Transverse colon (tissue), 4 donors: Measurements from ENCODE around the gene ZKSCAN8. TPM values are rescaled to one million over a fixed set of nuclear protein-coding genes. Genes with fewer than 3 reads are reported as not detected.
A peak's percentile ranks its signal among the peaks of the same experiment; 100 is the strongest.

Experiments
- DNase-seq: peaks from one replicate; pipeline ENCODE4 v3.0.0-alpha.2; 2019
- H3K27ac ChIP-seq, 4 donors: fragments of 200-600 bp; sonication (generic); 2 replicates each; pipeline ENCODE4 v1.5.1; 2016 to 2018; ENCODE audit warnings: inconsistent platforms in 4 of 4
- H3K27me3 ChIP-seq: fragments of 200-600 bp; sonication (generic); 2 replicates; pipeline ENCODE4 v1.5.1; 2017; ENCODE audit warnings: inconsistent platforms
- H3K36me3 ChIP-seq, 4 donors: fragments of 200-600 bp; sonication (generic); 2 replicates each; pipeline ENCODE4 v1.5.1; 2017 to 2019; ENCODE audit warnings: inconsistent platforms in 4 of 4
- H3K4me1 ChIP-seq, 4 donors: fragments of 200-600 bp; sonication (generic); 2 replicates each; pipeline ENCODE4 v1.5.1; 2017 to 2020; ENCODE audit warnings: inconsistent platforms in 4 of 4
- H3K4me3 ChIP-seq, 4 donors: fragments of 200-600 bp; sonication (generic); 1 replicate in 1 of 4; 2 replicates in 3 of 4; pipeline versions ENCODE4 v1.5.1 to v1.6.1; 2017 to 2019; ENCODE audit warnings: inconsistent platforms in 4 of 4
- H3K9me3 ChIP-seq, 2 donors: fragments of 200-600 bp; sonication (generic); 2 replicates each; pipeline ENCODE4 v1.5.1; 2017 to 2019; ENCODE audit warnings: inconsistent platforms in 2 of 2
- EP300 ChIP-seq: sonication (generic); formaldehyde crosslinking; IDR thresholded peaks from one replicate; pipeline ENCODE4 v1.6.1; 2017; ENCODE audit warnings: antibody characterized with exemption, low read depth
- POLR2A ChIP-seq: fragments of 450-650 bp; IDR thresholded peaks from one replicate; pipeline ENCODE4 v1.6.1; 2016; ENCODE audit warnings: antibody characterized with exemption, mild to moderate bottlenecking, moderate library complexity
- POLR2AphosphoS5 ChIP-seq, 3 donors: sonication (generic); formaldehyde crosslinking; IDR thresholded peaks; one replicate each; pipeline ENCODE4 v1.6.1; 2016; ENCODE audit warnings: antibody characterized with exemption in 3 of 3
- WGBS, 2 donors: methylation state at CpG; one replicate each; pipeline ENCODE4 v1.1.5; 2018; ENCODE audit warnings: low coverage in 1 of 2; 5-methylcytosine and 5-hydroxymethylcytosine counted together
- in situ Hi-C, 4 donors: fragments of 200-750 bp; cut with MboI; loops; one replicate each; pipeline versions ENCODE4 v1.15.0 to v1.15.1; 2017; ENCODE audit warnings: low sequenced_read_pairs in 3 of 4, low pct_ligation_motif_present in 1 of 4, low pct_unique_long_range_greater_than_20kb in 1 of 4
- intact Hi-C: fragments of 100-400 bp; cut with DNase I; formaldehyde crosslinking; loops from one replicate; pipeline ENCODE4 v1.15.1; 2023; ENCODE audit warnings: low total_unique reads
- total RNA-seq, 4 donors: library from RNA; depleted of rRNA; stranded (reverse); fragments of >200 nt; gene quantifications; one replicate each; pipeline ENCODE4 v1.1.0, GENCODE V29; 2016
- TF ChIP-seq, protein P1 (sequence below), 5 experiments: fragments of 200-600 bp in 3 of 5; fragments of 450-650 bp in 2 of 5; sonication (generic) in 3 of 5; IDR thresholded peaks; 1 replicate in 2 of 5; 2 replicates in 3 of 5; pipeline ENCODE4 v1.5.1; 2016 to 2017; ENCODE audit warnings: antibody characterized with exemption in 5 of 5, inconsistent platforms in 3 of 5, mild to moderate bottlenecking in 2 of 5, moderate library complexity in 1 of 5

ZKSCAN8 gene
- total RNA-seq, 4 donors from 2014 or later, result 12.3 to 37.0 (median 15.5) TPM

DNA sequence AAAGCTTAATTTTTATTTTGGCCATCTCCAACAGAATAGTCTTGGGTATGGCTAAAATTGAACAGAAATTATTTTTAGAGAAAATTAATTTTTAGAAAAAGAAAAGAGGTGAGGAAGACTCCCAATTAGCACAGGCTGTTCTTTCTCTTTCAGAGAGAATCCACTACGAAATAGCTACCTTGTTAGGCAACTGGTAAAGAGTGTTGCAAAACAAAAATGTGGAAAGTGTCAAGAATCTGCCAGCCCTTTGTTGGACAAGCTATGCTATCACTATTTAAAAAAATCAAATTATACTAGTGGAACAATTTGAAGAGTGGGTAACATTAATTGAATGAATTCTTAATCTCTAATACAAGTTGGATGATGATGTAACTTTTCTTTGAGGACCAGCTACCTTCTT is 64.2 kb downstream of the ZKSCAN8 start:
- Histone ChIP-seq H3K27me3 (peaks cover 80% of the 10 kb centered on the region), H3K4me3 (no peak overlapping the region), H3K9me3 (no peaks in the 10 kb centered on the region), H3K4me1 (peaks cover 2 to 20% (median 8%) of the 10 kb centered on the region in 4 donors), H3K27ac (no peak overlapping the region), H3K36me3 (no peaks in the 10 kb centered on the region)
- 66 to 67% methylated on average over 1 of the region's 1 CpG for WGBS, 2 donors
- no peak for DNase-seq
- TF ChIP-seq POLR2AphosphoS5 (IDR thresholded peaks at IDR 0.05) (no peak), EP300 (no peak), POLR2A (no peak)
- TF ChIP-seq, protein P1, sequence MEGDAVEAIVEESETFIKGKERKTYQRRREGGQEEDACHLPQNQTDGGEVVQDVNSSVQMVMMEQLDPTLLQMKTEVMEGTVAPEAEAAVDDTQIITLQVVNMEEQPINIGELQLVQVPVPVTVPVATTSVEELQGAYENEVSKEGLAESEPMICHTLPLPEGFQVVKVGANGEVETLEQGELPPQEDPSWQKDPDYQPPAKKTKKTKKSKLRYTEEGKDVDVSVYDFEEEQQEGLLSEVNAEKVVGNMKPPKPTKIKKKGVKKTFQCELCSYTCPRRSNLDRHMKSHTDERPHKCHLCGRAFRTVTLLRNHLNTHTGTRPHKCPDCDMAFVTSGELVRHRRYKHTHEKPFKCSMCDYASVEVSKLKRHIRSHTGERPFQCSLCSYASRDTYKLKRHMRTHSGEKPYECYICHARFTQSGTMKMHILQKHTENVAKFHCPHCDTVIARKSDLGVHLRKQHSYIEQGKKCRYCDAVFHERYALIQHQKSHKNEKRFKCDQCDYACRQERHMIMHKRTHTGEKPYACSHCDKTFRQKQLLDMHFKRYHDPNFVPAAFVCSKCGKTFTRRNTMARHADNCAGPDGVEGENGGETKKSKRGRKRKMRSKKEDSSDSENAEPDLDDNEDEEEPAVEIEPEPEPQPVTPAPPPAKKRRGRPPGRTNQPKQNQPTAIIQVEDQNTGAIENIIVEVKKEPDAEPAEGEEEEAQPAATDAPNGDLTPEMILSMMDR (IDR thresholded peaks at IDR 0.05), result no peak
- in situ Hi-C loops, result no loop called here
- intact Hi-C loops, result no loop called here

GRCh38 chr6:28206527-28206926 is 64.8 kb downstream of the ZKSCAN8 start:
- H3K27ac ChIP-seq, result peak overlapping the region in 2 of 4 donors; percentile 60 to 64
- intact Hi-C loops (no loop called here), in situ Hi-C loops (no loop called here)
- no peak for TF ChIP-seq EP300
- TF ChIP-seq, protein P1 (IDR thresholded peaks at IDR 0.05), result no peak
- TF ChIP-seq POLR2A, result no peak
- TF ChIP-seq POLR2AphosphoS5 (IDR thresholded peaks at IDR 0.05), result no peak
- peaks cover 85% of the 10 kb centered on the region for H3K27me3 ChIP-seq
- no peaks in the 10 kb centered on the region for H3K36me3 ChIP-seq
- peaks cover 2 to 20% (median 8%) of the 10 kb centered on the region in 4 donors for H3K4me1 ChIP-seq
- 32 to 38% methylated on average over 3 of the region's 3 CpGs for WGBS, 2 donors
- DNase-seq, result no peak
- peak overlapping the region in 2 of 4 donors; percentile 36 to 49 for H3K4me3 ChIP-seq
- no peaks in the 10 kb centered on the region for H3K9me3 ChIP-seq

GRCh38 chr6:28206928-28207509 is 65.3 kb downstream of the ZKSCAN8 start:
- WGBS, 2 donors, result 3 to 11% methylated on average over 7 to 15 of the region's 15 CpGs
- Histone ChIP-seq H3K27me3 (peaks cover 85% of the 10 kb centered on the region), H3K9me3 (no peaks in the 10 kb centered on the region), H3K27ac (peak overlapping the region in 3 of 4 donors; percentile 30 to 64 (median 60)), H3K36me3 (no peaks in the 10 kb centered on the region), H3K4me3 (peak overlapping the region in 3 of 4 donors; percentile 25 to 49 (median 36)), H3K4me1 (peaks cover 2 to 22% (median 9%) of the 10 kb centered on the region in 4 donors)
- in situ Hi-C loops (no loop called here), intact Hi-C loops (no loop called here)
- no peak for DNase-seq
- TF ChIP-seq POLR2A, result no peak
- TF ChIP-seq, protein P1 (IDR thresholded peaks at IDR 0.05), result no peak

- no peaks in the 10 kb centered on the region for H3K36me3 ChIP-seq
- H3K27me3 ChIP-seq, result peaks cover 91% of the 10 kb centered on the region
- peak overlapping the region in 3 of 4 donors; percentile 30 to 64 (median 60) for H3K27ac ChIP-seq
- H3K4me1 ChIP-seq, result peaks cover 5 to 28% (median 12%) of the 10 kb centered on the region in 4 donors
- TF ChIP-seq POLR2A (no peak), POLR2AphosphoS5 (IDR thresholded peaks at IDR 0.05) (no peak), EP300 (no peak)
- TF ChIP-seq, protein P1 (IDR thresholded peaks at IDR 0.05), result no peak
- intact Hi-C loops (no loop called here), in situ Hi-C loops (no loop called here)
- DNase-seq, result peak; percentile 24
- 9 to 13% methylated on average over 3 to 35 of the region's 35 CpGs for WGBS, 2 donors
- no peaks in the 10 kb centered on the region for H3K9me3 ChIP-seq
- H3K4me3 ChIP-seq, result peak overlapping the region in 3 of 4 donors; percentile 25 to 49 (median 36)
Observed at GRCh38 chr6:28207510-28208110, 65.9 kb downstream of the ZKSCAN8 start.
